ENCODE measurements around the gene DENND5B. TPM values are rescaled to one million over a fixed set of nuclear protein-coding genes. Genes with fewer than 3 reads are reported as not detected.

The DENND5B gene
- total RNA-seq, 4 donors from 2014 or later: 32.2 to 59.2 (median 57.2) TPM

DNA sequence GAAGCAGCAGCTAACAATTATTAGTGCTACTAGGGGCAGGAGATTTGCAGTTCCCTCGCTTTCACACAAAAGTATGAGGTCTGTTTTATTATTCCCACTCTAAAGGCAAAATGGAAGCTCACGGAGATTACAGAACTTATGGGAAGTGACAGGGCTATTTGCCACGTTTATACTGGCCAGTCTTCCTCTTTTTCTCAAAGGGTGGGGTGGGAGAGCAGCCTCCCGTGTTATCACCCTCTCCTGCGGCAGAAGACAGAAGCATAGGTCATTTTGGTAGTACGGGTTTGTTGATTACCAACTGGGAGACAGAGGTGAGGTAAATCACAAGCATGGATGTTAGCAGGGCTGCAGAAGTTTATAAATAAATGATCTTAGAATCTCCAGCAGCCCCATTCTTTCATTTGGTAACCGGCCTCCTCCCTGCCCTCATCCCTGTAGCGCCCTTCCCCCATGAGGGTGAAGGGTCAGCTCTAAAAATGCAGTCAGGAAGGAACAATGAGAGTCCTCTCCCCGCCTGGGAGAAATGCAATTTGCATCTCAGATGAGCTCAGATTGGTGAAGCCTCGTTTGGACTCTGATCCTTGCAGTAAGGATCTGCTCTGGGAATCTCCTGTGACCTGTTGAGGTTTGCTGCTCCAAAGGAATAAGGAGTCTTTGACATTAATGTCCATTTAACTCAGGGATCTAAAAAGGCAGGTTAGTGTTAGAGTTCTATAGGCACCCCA lies 220.2 kb downstream of the DENND5B start:
- H3K4me3 ChIP-seq: peak overlapping the region in 2 of 4 donors; percentile 15 to 20
- peak in 1 of 2 donors; percentile 34 for TF ChIP-seq POLR2A (IDR thresholded peaks at IDR 0.05)
- TF ChIP-seq, protein P1, sequence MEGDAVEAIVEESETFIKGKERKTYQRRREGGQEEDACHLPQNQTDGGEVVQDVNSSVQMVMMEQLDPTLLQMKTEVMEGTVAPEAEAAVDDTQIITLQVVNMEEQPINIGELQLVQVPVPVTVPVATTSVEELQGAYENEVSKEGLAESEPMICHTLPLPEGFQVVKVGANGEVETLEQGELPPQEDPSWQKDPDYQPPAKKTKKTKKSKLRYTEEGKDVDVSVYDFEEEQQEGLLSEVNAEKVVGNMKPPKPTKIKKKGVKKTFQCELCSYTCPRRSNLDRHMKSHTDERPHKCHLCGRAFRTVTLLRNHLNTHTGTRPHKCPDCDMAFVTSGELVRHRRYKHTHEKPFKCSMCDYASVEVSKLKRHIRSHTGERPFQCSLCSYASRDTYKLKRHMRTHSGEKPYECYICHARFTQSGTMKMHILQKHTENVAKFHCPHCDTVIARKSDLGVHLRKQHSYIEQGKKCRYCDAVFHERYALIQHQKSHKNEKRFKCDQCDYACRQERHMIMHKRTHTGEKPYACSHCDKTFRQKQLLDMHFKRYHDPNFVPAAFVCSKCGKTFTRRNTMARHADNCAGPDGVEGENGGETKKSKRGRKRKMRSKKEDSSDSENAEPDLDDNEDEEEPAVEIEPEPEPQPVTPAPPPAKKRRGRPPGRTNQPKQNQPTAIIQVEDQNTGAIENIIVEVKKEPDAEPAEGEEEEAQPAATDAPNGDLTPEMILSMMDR (IDR thresholded peaks at IDR 0.05): no peak
- DNase-seq: peak in 2 of 3 donors; percentile 63 to 77

DNA sequence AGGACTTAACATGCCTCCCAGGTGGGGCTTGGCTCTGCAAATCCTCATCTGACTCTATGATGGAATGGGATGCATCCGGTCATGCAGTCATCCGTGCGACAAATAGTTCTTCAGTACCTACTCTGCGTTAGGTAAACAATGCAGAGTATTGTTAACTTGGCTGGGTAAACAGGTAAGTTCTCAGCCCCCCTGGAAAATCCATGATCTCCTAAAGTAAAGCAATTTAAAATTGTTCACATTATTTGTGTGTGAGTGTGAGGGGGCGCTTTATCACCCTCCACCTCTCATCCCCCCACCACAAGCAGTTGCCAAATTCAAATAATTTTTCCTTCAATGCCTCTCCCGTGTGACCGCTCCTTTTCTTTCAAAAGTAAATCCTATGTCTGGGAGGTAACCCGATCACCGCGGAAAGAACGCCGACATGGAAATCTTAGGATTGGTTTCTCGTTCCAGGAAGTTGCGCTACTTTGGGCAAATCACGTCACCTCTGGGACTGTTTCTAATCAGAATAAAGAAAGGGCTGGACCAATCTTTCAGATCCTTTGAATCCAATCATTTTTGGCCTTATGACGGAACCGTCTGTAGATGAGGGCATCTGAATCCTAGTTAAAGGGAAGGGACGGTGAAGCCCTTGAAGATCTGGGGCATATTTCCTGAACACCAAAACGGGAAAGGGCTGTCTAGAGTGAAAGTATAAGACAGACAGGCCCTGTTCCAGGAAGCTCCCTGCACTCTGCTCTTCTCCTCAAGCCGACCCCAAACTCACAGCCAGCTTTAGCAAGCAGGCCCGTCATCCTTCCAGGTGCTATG lies 221.0 kb downstream of the DENND5B start:
- Histone ChIP-seq H3K27me3 (no peaks in the 10 kb centered on the region), H3K36me3 (no peaks in the 10 kb centered on the region), H3K4me3 (peak overlapping the region in 2 of 4 donors; percentile 9 to 15), H3K9me3 (no peaks in the 10 kb centered on the region), H3K27ac (peak overlapping the region in 3 of 4 donors; percentile 73 to 87 (median 75)), H3K4me1 (no peaks in the 10 kb centered on the region)
- peak in 1 of 3 donors; percentile 47 for DNase-seq
- TF ChIP-seq, protein P1 (IDR thresholded peaks at IDR 0.05): no peak
- TF ChIP-seq POLR2A (IDR thresholded peaks at IDR 0.05): no peak

More for the DNA sequence above, 220.2 kb downstream of the DENND5B start:
- Histone ChIP-seq H3K27ac (peak overlapping the region in 3 of 4 donors; percentile 73 to 87 (median 75)), H3K36me3 (no peaks in the 10 kb centered on the region), H3K9me3 (no peaks in the 10 kb centered on the region), H3K4me1 (no peaks in the 10 kb centered on the region), H3K27me3 (no peaks in the 10 kb centered on the region)

DNA sequence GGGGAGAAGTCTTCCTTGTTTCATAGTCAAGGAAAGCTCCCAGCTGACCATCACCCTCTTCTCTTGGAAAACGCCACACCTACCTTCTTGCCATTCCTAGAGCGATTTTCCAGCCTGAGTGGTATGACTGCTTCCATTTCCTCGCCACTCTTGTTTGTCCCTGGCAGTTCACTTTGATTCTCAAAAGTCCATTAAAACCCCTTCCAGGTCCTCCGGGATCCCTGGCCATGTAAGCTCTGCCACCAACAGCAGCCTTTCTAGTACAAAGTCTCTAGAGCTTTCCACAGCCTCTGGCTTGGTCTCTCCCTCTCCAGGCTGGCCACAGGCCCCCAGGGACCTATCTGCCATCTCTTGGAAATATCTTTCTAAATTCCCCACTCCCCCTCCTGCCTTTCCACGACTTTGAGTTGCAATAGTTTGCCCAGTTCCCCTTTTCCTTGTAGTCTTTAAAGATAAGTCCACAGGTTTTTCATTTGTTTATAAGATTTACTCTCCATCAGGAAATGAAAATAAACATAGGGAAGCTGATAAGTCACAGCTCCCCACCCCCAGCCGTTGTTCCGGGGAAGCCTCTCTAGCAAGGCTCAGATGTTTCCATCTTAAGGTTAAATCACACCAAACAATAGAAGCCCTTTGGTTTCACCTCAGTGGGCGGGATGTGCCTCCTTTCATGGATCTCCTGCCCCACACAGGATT lies 222.1 kb downstream of the DENND5B start:
- no peak overlapping the region for H3K27ac ChIP-seq
- DNase-seq: peak in 1 of 3 donors; percentile 39

DNA sequence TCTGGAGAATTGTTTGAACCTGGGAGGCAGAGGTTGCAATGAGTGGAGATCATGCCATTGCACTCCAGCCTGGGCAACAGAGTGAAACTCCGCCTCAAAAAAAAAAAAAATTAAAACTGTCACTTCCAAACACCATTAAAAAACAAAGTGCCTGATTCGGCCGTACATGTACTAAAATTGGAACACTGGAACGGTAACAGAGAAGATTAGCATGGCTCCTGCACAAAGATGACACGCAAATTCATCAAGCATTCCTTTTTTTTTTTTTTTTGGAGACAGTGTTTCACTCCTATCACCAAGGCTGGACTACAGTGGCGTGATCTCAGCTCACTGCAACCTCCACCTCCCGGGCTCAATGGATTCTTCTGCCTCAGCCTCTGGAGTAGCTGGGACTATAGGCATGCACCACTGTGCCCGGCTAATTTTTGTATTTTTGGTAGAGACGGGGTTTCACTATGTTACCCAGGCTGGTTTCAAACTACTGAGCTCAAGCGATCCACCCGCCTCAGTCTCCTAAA lies 224.8 kb downstream of the DENND5B start:
- peak in 1 of 3 donors; percentile 4 for DNase-seq
- Histone ChIP-seq H3K4me1 (peaks cover 0 to 17% (median 2%) of the 10 kb centered on the region in 4 donors), H3K27me3 (no peaks in the 10 kb centered on the region), H3K27ac (no peak overlapping the region), H3K9me3 (no peaks in the 10 kb centered on the region), H3K4me3 (no peak overlapping the region), H3K36me3 (no peaks in the 10 kb centered on the region)
- no peak for TF ChIP-seq POLR2A (IDR thresholded peaks at IDR 0.05)
- TF ChIP-seq, protein P1 (IDR thresholded peaks at IDR 0.05): no peak

More for the DNA sequence above, 222.1 kb downstream of the DENND5B start:
- no peak for TF ChIP-seq POLR2A (IDR thresholded peaks at IDR 0.05)
- TF ChIP-seq, protein P1 (IDR thresholded peaks at IDR 0.05): no peak
- no peaks in the 10 kb centered on the region for H3K27me3 ChIP-seq
- H3K4me3 ChIP-seq: no peak overlapping the region
- H3K9me3 ChIP-seq: no peaks in the 10 kb centered on the region
- no peaks in the 10 kb centered on the region for H3K4me1 ChIP-seq
- H3K36me3 ChIP-seq: no peaks in the 10 kb centered on the region

DNA sequence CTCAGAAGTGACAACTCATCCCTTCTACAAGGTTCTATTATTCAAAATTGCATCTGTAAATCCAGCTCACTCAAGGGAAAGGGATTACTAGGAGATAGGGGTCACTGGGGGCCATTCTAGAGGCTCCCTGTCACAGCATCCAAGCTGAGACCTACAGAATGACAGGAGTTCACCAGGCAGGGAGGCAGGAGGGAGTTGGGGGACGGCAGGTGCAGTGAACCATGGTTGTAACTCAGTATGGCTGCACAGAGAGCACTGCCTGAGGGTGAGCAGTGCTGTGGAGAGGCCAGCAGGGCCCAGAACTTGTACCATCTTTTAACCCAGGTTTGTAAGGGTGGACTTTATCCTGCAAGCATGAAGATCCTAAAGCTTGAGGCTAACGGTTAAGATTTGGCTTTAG lies 227.1 kb downstream of the DENND5B start:
- Histone ChIP-seq H3K9me3 (no peaks in the 10 kb centered on the region), H3K4me1 (peaks cover 0 to 17% (median 2%) of the 10 kb centered on the region in 4 donors), H3K4me3 (no peak overlapping the region), H3K27ac (peak overlapping the region in 1 of 4 donors; percentile 83), H3K36me3 (no peaks in the 10 kb centered on the region), H3K27me3 (no peaks in the 10 kb centered on the region)
- no peak for DNase-seq
- TF ChIP-seq, protein P1 (IDR thresholded peaks at IDR 0.05): no peak
- no peak for TF ChIP-seq POLR2A (IDR thresholded peaks at IDR 0.05)

Data from Peyer's patch (tissue), 4 donors.